Ovary (tissue), 9 donors: Measurements from ENCODE around the gene DTL. TPM values are rescaled to one million over a fixed set of nuclear protein-coding genes. Genes with fewer than 3 reads are reported as not detected.

ENCODE experiments used
- DNase-seq, 5 donors: peaks; one replicate each; pipeline ENCODE4 v3.0.0-alpha.2; 2019 to 2020
- H3K27ac ChIP-seq, 2 donors: fragments of 200-600 bp; one replicate each; pipeline versions ENCODE4 v1.5.1 to v1.8.0; 2019 to 2022
- H3K27me3 ChIP-seq: fragments of 200-600 bp; one replicate; pipeline ENCODE4 v1.8.0; 2022
- H3K36me3 ChIP-seq: fragments of 200-600 bp; sonication (generic); one replicate; pipeline ENCODE4 v1.5.1; 2019
- H3K4me1 ChIP-seq: one replicate; pipeline ENCODE4 v1.8.1; 2013; ENCODE audit warnings: mild to moderate bottlenecking, moderate library complexity; ENCODE audit not compliant: insufficient read depth
- H3K4me3 ChIP-seq: fragments of 200-600 bp; sonication (generic); one replicate; pipeline ENCODE4 v1.5.1; 2017
- H3K9me3 ChIP-seq, 2 donors: fragments of 200-600 bp in 1 of 2; sonication (generic) in 1 of 2; one replicate each; pipeline versions ENCODE4 v1.5.1 to v1.8.1; 2013 to 2019; ENCODE audit warnings: mild to moderate bottlenecking in 1 of 2, moderate library complexity in 1 of 2
- CTCF ChIP-seq, 3 donors: fragments of 450-650 bp in 2 of 3; fragments of 200-600 bp in 1 of 3; IDR thresholded peaks; one replicate each; pipeline versions ENCODE4 v1.5.1 to v1.8.0; 2016 to 2022; ENCODE audit warnings: antibody characterized with exemption in 3 of 3, mild to moderate bottlenecking in 1 of 3
- EP300 ChIP-seq: sonication (generic); formaldehyde crosslinking; IDR thresholded peaks from one replicate; pipeline ENCODE4 v1.6.1; 2017; ENCODE audit warnings: antibody characterized with exemption
- POLR2A ChIP-seq: fragments of 450-650 bp; IDR thresholded peaks from one replicate; pipeline ENCODE4 v1.6.1; 2017; ENCODE audit warnings: antibody characterized with exemption, mild to moderate bottlenecking, moderate library complexity
- WGBS, 3 donors: extraction: QIAGEN DNeasy Blood & Tissue Kit in 1 of 3; methylation state at CpG; one replicate each; pipeline versions ENCODE4 v1.1.5 to v1.1.7; 2013 to 2017; 5-methylcytosine and 5-hydroxymethylcytosine counted together
- intact Hi-C, 4 donors: fragments of 100-400 bp; cut with DNase I; formaldehyde crosslinking; loops; one replicate each; pipeline versions ENCODE4 v1.11.0 to v1.15.1; 2022 to 2023
- microRNA-seq, 3 donors: library from miRNA; unstranded; fragments of <30 nt; microRNA quantifications; one replicate each; pipeline versions ENCODE4 to v1.2.0, GENCODE V29; 2019 to 2020
- polyA plus RNA-seq, 2 donors: library from polyadenylated mRNA; stranded (reverse); fragments of 200-250 nt in 1 of 2; fragments of 350-450 nt in 1 of 2; fragmentation: Illumina TruSeq in 1 of 2; extraction: RNeasy Lipid Tissue Mini Kit (QIAGEN cat#74804) in 1 of 2; gene quantifications; one replicate each; pipeline ENCODE4 v1.2.3, GENCODE V29; 2013 to 2014
- small RNA-seq: library from RNA; depleted of rRNA; stranded (forward); fragments of <200 nt; gene quantifications from one replicate; pipeline ENCODE3, GENCODE V24; 2016
- total RNA-seq, 7 donors: library from RNA; depleted of rRNA in 2 of 7; stranded (reverse); fragments of >200 nt in 2 of 7; fragmentation: NEBNext Ultra II Directional in 3 of 7; extraction: Animal tissue kit (Norgen Biotek cat#: 25700) in 3 of 7; gene quantifications; one replicate each; pipeline versions ENCODE4 v1.1.0 to v1.2.4, GENCODE V29; 2016 to 2023
- donor health status: DM: no; HTN: no; CAD: no; lungs with moderate emphysema.
- donor health status: DM: no; HTN: no; CAD: no.
- donor health status: Bipolar disorder and iron deficiency.
- donor health status: DM: yes; HTN: yes; CAD: no.
- donor health status: DM: no; HTN: no; CAD: no.
- donor health status: DM: yes; HTN: yes; CAD: no.

DTL gene
- total and polyA plus RNA-seq, 9 donors: 0.11 to 2.0 (median 0.96) TPM

GRCh38 chr1:212152308-212152693 is 116.8 kb downstream of the DTL start:
- Histone ChIP-seq H3K9me3 (no peaks in the 10 kb centered on the region), H3K27me3 (no peaks in the 10 kb centered on the region), H3K27ac (no peak overlapping the region), H3K4me3 (no peak overlapping the region), H3K4me1 (no peaks in the 10 kb centered on the region), H3K36me3 (no peaks in the 10 kb centered on the region)
- intact Hi-C loops: no loop called here
- WGBS, 3 donors: 16 to 22% (median 16%) methylated on average over 2 of the region's 2 CpGs
- TF ChIP-seq POLR2A: no peak
- no peak for TF ChIP-seq EP300
- no peak for TF ChIP-seq CTCF (IDR thresholded peaks at IDR 0.05)
- no peak for DNase-seq

- 94 to 96% (median 95%) methylated on average over 4 of the region's 4 CpGs for WGBS, 3 donors
- DNase-seq: no peak
- H3K36me3 ChIP-seq: no peaks in the 10 kb centered on the region
- TF ChIP-seq CTCF (IDR thresholded peaks at IDR 0.05) (no peak), POLR2A (no peak), EP300 (no peak)
- H3K27me3 ChIP-seq: no peaks in the 10 kb centered on the region
- H3K27ac ChIP-seq: no peak overlapping the region
- H3K4me3 ChIP-seq: no peak overlapping the region
- intact Hi-C loops: no loop called here
- H3K4me1 ChIP-seq: no peaks in the 10 kb centered on the region
- no peaks in the 10 kb centered on the region for H3K9me3 ChIP-seq
Observed at GRCh38 chr1:212152869-212153268, 117.3 kb downstream of the DTL start.

- TF ChIP-seq CTCF (IDR thresholded peaks at IDR 0.05): no peak
- TF ChIP-seq EP300: no peak
- no peak for TF ChIP-seq POLR2A
- H3K27ac ChIP-seq: no peak overlapping the region
- no peaks in the 10 kb centered on the region for H3K27me3 ChIP-seq
- no peak overlapping the region for H3K4me3 ChIP-seq
- intact Hi-C loops: no loop called here
- no peaks in the 10 kb centered on the region for H3K36me3 ChIP-seq
- H3K4me1 ChIP-seq: no peaks in the 10 kb centered on the region
- DNase-seq: no peak
- no peaks in the 10 kb centered on the region for H3K9me3 ChIP-seq
Observed at GRCh38 chr1:212153635-212154034, 118.1 kb downstream of the DTL start.

Small RNA genes lying within 50 kb of the gene (microRNA-seq; reads per million reads assigned to microRNA genes)
- gene MIR3122: 0 reads per million in 3 donors

Small RNA genes lying within 50 kb of the gene (small RNA-seq; reads per million reads assigned to genes)
- gene MIR3122 (not detected), gene RF00568 (not detected), gene RN7SKP98 (not detected)

Other genes starting within 250 kb of the DTL start
- gene LPGAT1, start 205.0 kb upstream of the DTL start, total RNA-seq: 10 to 100 TPM; 19.8 to 32.7 (median 30.7) TPM
- 10 to 100 TPM in 1 of 2 donors, 1 to 10 TPM in 1; 6.3 to 12.8 TPM for gene LPGAT1, start 205.0 kb upstream of the DTL start, polyA plus RNA-seq
- gene INTS7, start 191 bp upstream of the DTL start, total RNA-seq: 10 to 100 TPM in 1 of 7 donors, 1 to 10 TPM in 6; 5.1 to 19.1 (median 7.0) TPM
- gene INTS7, start 191 bp upstream of the DTL start, polyA plus RNA-seq: 1 to 10 TPM; 4.0 to 7.8 TPM
- gene PPP2R5A, start 249.7 kb downstream of the DTL start, total RNA-seq: 10 to 100 TPM; 17.4 to 20.9 (median 19.0) TPM
- gene PPP2R5A, start 249.7 kb downstream of the DTL start, polyA plus RNA-seq: 10 to 100 TPM; 16.6 to 34.3 TPM